HG02588 (cell line): Measurements from ENCODE around the gene TNRC6C.

ENCODE experiments used
- ATAC-seq: cut with Tn5 transposase; IDR thresholded peaks from one replicate; pipeline ENCODE4 v1.9.1; 2021; ENCODE audit warnings: mild to moderate bottlenecking, moderate library complexity; ENCODE audit not compliant: unreplicated experiment

Gene TNRC6C

DNA sequence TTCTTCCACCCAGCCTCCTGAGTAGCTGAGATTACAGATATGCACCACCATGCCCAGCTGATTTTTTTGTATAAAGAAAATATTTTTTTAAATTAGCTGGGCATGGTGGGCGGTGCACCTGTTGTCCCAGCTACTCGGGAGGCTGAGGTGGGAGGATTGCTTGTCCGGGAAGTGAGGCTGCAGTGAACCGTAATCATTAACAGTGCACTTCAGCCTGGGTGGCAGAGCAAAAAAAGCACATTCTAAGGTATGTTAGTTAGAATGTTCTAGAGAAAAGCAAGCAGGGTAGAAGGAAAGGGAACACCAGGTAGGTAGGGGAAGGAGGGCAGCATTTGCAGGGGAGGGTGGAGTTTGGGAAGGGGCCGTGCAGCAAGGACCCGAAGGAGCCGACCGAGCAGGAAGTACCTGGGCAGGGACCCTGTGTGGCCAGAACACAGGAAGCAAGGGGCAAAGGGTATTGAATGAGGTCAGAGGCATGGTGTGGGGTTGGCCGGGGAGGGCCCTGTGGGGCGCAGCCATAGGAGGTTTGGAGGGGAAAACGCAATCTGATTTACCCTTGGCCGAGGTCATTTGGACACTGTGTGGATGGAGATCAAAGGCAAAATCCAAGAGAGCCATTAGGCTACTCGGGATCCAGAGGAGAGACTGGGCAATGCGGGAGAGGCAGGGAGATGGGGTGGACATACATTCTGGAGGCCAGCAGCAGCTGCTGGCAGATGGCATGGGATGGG lies 189.9 kb downstream of the TNRC6C start:
- ATAC-seq = no peak

DNA sequence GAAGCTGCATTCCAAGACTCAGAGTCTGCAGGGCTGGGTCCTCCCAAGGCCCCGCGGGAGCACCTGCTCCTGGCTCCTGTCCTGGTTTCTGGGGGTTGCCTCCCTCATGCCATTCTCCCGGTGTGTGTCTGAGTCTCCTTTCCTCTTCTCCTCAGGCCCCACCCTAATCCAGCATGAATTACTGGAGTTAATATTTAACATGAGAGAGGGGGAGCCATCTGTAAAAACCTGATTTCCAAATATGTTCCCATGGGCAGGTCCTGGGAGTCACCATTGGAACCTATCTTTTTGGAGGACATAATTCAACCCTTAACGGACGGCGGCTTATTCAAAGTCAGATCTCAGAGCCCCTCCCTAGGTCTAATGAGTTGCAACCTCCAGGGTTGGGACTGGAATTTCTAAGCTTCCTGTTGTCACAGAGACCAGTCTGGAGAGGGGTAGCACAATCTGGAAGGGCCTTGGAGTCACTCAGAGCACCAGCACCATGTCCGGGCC lies 193.1 kb downstream of the TNRC6C start:
- no peak for ATAC-seq

DNA sequence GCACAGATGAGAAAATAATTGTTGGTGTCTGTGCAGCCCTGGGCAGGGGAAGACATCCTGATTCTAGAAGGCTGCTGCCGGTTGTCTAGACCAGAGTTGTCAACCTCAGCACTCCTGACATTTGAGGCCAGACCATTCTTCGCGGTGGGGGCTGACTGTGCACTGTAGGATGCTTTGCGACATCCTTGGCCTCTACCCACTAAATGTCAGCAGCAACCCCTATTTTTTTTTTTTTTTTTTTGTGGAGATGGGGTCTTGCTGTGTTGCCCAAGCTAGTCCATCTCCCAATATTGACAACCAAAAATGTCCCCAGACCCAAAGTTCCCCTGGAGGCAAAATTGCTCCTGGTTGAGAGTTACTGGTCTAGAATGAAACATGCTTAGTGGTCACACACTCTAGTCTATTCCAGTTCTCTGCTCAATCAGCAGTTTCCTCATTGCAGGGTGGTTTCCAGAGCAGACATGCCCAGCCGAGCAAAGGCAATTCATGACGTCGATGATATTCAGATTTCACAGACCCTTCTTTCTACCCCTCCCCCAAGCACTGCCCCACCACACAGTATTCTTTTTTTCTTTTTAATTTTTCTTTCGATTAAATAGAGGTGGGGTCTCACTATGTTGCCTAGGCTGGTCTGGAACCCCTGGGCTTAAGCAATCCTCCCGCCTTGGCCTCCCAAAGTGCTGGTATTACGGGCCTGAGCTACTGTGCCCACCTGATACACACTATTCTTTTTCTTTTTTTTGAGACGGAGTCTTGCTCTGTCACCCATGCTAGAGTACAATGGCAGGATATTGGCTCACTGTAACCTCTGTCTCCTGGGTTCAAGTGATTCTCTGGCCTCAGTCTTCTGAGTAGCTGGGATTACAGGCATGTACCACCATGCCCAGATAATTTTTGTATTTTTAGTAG lies 196.7 kb downstream of the TNRC6C start:
- ATAC-seq = peak; percentile 47
